HG02623 (cell line): ENCODE measurements around the gene ZNF606.

Experiments
- ATAC-seq: cut with Tn5 transposase; IDR thresholded peaks from one replicate; pipeline ENCODE4 v1.9.1; 2021; ENCODE audit warnings: moderate library complexity; ENCODE audit not compliant: unreplicated experiment

ZNF606 gene

GRCh38 chr19:58002384-58003173 lies at the start of gene ZNF606:
TSS of gene ZNF606 (minus strand) at chr19:58002820. CDS start at chr19:58001319, 1,501 bp downstream.
- ATAC-seq = peak; percentile 91

GRCh38 chr19:58052256-58052655 lies 49.6 kb upstream of the ZNF606 start:
- ATAC-seq = no peak

GRCh38 chr19:58047672-58048071 lies 45.1 kb upstream of the ZNF606 start:
- ATAC-seq = no peak

- ATAC-seq = no peak
Measured at GRCh38 chr19:58046856-58047255, 44.2 kb upstream of the ZNF606 start.

GRCh38 chr19:58045411-58046050 lies 42.9 kb upstream of the ZNF606 start:
- ATAC-seq = no peak

GRCh38 chr19:58044886-58045285 lies 42.3 kb upstream of the ZNF606 start:
- ATAC-seq = no peak

- ATAC-seq = no peak
Measured at GRCh38 chr19:58044391-58044790, 41.8 kb upstream of the ZNF606 start.

- no peak for ATAC-seq
Measured at GRCh38 chr19:58042495-58043340, 40.1 kb upstream of the ZNF606 start.

GRCh38 chr19:58040751-58041525 lies 38.3 kb upstream of the ZNF606 start:
- no peak for ATAC-seq

- ATAC-seq = no peak
Measured at GRCh38 chr19:58038688-58039204, 36.1 kb upstream of the ZNF606 start.

GRCh38 chr19:58037927-58038687 lies 35.5 kb upstream of the ZNF606 start:
- ATAC-seq = no peak

- no peak for ATAC-seq
Measured at GRCh38 chr19:58035863-58036262, 33.2 kb upstream of the ZNF606 start.

GRCh38 chr19:58034477-58034793 lies 31.8 kb upstream of the ZNF606 start:
- ATAC-seq = no peak

- no peak for ATAC-seq
Measured at GRCh38 chr19:58033741-58034476, 31.3 kb upstream of the ZNF606 start, which contains the start of gene ZSCAN1. TSS of gene ZSCAN1 (plus strand) at chr19:58034025. CDS start at chr19:58037837, 3,812 bp downstream.

GRCh38 chr19:58024661-58025060 lies 22.0 kb upstream of the ZNF606 start:
- ATAC-seq = no peak

- no peak for ATAC-seq
Measured at GRCh38 chr19:58022283-58022660, 19.7 kb upstream of the ZNF606 start.

GRCh38 chr19:58021541-58022282 lies 19.1 kb upstream of the ZNF606 start:
- no peak for ATAC-seq

- ATAC-seq = no peak
Measured at GRCh38 chr19:58020129-58020528, 17.5 kb upstream of the ZNF606 start.
